H54 (cell line): ENCODE data around the gene MC1R.

Source experiments
- DNase-seq: peaks from one replicate; pipeline ENCODE4 v3.0.0; 2011; ENCODE audit warnings: low spot score, mixed read lengths; ENCODE audit not compliant: insufficient read length
- FAIRE-seq: peaks from 3 replicates; lab custom pipeline; 2011; peaks lifted over from hg19 to GRCh38; lab: Jason Lieb, UNC
- POLR2A ChIP-seq: IDR thresholded peaks from 2 replicates; pipeline ENCODE4 v1.6.1; 2011; ENCODE audit warnings: low read depth, mild to moderate bottlenecking, low read length

The MC1R gene

DNA sequence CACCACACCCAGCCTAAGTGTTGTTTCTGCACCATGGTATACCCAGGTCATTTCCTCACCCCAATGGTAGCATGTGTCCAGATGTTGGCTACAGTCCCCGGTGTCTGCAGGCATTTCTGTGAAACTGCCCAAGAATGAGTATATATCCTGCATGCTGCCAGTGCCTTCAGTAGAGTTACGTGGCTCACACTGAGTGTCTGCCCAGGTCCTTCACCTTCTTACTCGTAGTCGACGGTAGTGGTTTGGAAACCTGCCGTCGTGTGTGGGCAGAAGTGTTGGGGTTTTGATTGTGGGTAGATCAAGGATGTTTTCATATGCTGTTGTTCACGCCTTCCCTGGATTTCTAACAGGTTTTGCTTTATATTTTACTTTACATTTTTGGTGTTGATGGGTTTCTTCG is 28.5 kb upstream of the MC1R start:
- FAIRE-seq: no peak
- TF ChIP-seq POLR2A: no peak
- no peak for DNase-seq

DNA sequence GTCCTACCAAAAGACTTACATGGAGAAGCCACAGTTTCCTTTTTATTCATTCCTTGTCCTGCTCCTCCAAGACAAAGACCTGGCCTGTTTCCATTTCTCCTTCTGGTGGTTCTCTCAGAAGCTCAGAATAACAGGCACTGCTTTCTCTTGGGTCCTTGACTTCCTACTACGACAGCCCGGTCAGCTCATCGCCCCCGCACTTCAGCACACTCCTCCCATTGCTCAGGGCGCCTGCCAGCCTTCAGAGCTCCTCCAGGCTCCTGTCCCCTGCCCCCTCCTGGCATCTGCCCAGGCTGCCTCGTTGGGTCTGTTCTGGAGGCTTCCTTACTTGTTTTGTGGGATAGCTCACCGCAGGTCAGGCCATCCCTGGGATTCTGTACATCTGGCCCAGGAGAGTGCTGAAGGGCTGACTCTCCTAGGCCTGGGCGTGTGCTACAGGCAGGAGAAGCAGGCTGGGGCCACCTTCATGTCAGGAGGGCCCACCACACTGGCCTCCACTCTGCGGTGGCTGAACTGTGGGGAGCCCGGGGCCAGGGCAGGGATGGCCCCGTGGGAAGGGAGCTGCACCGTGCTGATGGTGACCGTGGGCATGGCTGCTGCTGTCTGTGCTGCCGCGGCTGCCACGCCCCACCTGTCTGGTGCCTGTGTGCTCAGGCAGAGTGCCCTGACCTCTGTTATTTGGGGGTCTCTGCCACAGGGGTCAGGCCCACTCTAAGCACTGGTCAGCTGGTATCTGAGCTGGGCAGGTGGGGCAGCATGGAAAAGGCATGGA is 27.6 kb upstream of the MC1R start:
- FAIRE-seq (no peak), DNase-seq (no peak)
- no peak for TF ChIP-seq POLR2A

DNA sequence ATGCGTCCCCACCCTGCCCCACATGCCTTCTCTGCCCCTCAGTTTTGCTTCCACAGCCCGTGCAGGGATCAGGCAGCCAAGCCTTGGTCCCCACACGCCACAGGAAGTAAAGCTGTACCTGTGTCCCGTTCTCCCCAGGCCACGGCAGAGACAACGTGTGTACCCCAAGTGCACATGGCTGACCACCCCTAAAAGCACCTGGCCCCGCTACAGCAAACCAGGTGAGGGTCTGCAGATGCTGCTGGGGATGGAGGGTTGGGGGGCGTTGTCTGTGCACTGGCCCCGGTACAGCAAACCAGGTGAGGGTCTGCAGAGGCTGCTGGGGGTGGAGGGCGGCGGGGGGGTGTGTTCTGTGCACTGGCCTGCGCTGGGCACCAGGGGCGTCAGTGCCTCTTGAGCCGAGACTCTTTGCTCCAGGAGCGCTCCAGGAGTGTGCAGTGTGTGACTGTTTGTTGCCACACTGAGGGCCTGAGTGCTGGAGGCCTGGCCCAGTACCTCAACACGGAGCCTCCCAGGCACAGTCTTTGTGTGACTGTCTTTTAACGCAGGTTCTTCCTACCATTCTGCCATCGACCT is 26.5 kb upstream of the MC1R start:
- FAIRE-seq: no peak
- DNase-seq: no peak
- TF ChIP-seq POLR2A: no peak

DNA sequence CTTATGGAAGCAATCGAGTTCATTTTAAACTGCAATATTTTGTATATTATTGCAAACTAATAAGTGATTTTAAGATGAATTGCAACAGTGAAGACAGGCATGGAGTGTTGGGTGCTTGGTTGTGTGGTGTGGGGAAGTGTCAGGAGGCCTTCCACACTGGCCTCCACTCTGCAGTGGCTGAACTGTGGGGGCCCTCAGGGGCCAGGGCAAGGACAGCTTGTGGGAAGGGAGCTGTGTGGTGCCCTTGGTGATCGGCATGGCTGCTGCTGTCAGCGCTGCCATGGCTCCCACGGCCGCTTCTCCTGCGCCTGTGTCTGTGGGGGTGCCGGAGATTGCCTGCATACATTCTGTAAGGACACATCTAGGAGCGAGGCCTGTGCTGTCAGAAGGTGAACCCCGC is 26.0 kb upstream of the MC1R start:
- FAIRE-seq: no peak
- TF ChIP-seq POLR2A: no peak
- no peak for DNase-seq

DNA sequence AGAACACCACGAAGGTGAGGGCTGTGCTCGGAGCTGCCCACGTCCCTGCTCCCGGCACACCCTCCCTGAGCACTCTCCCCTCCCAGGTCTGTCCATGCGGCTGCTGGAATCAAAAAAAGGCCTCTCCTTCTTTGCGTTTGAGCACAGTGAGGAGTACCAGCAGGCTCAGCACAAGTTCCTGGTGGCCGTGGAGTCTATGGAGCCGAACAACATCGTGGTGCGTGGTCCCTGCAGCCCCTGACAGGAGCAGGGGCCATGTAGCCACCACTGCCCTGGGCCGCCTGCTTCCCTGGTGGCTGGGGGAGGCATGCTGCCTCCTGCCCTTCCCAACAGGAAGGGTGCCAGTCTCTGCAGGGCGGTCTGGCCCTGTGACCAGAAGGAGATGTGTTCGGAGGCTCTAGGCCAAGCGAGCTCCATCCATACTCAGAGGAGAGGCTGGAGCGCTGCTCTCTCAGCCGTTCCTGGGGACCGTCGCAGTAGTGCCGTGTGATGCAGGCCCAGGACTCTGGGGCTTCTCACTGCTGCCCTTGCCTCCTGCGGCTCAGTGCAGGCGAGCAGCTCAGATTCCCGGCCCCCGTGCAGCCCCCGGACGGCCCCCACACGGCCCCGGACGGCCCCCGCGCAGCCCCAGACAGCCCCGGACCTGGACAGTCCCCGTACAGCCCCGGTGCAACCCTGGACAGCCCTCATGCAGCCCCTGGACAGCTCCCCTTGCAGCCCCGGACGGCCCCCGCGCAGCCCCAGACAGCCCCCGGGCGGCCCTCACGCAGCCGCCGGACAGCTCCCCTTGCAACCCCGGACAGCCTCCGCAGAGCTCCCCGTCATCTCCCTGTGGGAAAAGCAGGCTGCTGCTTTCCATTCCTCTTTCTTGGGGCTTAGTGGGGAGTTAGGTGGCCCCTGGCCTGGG is 24.8 kb upstream of the MC1R start:
- FAIRE-seq: no peak
- no peak for DNase-seq
- TF ChIP-seq POLR2A: no peak

DNA sequence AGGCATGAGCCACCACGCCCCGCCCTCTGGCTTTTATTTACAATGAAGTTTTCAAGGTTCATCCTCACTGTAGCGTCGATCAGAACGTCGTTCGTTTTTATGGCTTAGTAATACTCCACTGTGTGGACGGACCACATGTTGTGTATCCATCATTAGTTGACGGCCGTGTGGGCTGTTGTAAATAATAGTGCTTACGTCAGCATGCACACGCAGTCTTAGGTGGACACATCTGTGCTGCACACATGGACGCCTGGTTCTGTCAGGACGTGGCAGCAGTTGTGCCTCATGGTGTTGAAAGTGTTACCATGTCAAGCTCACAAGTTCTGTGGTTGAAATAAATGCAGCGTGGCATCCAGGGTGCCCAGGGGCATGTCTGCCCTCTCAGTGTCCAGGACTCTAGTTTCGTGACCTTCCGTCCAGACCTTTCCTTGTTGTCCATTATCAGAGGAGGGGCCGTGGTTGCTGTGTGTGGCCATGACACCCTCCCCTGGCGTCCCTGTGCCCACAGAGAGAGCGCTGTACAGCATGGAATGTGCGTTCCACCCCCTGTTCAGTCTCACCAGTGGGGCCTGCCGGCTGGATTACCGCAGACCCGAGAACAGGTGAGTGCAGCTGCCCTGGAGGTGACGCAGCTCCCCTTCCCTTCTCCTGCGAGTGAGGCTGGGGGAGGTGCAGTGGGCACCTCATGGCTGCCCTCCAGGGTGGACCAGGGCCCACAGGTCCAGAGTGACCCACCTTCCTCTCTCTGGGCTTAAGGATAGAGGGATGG is 23.0 kb upstream of the MC1R start:
- DNase-seq (no peak), FAIRE-seq (no peak)
- TF ChIP-seq POLR2A: no peak

DNA sequence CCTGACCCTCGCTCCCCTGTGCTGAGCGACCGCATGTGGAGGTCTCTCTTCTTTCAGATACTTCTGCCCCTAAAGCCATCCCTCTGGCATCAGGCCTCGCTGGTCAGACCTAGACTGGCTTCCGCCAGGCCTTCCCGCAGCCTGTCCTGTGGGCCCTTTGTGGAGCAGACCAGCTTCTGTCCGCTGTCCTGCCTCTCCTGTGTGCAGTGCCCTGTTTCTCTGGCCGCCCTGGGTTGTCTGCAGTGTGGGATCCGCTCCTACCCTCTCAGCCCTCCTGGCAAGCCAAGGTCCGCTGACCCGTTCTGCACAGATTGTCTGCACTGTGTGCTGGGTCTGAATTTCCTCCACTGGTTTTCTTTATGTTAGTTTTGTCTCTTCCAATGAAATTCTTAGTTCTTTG is 21.5 kb upstream of the MC1R start:
- DNase-seq (no peak), FAIRE-seq (no peak)
- TF ChIP-seq POLR2A: no peak

DNA sequence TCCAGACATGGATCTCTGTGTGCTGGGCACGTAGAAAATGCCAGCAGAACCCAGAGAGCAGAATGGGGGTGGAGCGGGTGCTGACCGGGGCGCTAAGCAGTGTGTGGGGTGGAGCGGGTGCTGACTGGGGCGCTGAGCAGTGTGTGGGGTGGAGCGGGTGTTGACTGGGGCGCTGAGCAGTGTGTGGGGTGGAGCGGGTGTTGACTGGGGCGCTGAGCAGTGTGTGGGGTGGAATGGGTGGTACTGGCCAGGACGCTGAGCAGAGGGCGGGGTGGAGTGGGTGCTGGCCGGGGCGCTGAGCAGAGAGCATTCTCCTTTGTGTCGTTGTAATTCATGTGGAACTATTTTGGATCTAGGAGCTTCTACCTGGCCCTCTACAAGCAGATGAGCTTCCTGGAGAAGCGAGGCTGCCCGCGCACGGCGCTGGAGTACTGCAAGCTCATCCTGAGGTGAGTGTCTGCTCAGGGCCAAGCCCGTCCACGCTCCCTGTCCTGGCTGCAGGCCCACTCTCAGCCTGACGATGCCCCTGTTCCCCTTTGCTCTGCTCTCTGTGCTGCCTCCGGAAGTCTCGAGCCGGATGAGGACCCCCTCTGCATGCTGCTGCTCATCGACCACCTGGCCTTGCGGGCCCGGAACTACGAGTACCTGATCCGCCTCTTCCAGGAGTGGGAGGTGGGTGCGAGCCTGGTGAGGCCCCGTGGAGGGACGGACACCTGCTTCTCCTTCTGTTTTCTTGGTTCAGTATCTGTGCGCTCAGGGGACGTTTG is 20.3 kb upstream of the MC1R start:
- DNase-seq (no peak), FAIRE-seq (no peak)
- TF ChIP-seq POLR2A: no peak

DNA sequence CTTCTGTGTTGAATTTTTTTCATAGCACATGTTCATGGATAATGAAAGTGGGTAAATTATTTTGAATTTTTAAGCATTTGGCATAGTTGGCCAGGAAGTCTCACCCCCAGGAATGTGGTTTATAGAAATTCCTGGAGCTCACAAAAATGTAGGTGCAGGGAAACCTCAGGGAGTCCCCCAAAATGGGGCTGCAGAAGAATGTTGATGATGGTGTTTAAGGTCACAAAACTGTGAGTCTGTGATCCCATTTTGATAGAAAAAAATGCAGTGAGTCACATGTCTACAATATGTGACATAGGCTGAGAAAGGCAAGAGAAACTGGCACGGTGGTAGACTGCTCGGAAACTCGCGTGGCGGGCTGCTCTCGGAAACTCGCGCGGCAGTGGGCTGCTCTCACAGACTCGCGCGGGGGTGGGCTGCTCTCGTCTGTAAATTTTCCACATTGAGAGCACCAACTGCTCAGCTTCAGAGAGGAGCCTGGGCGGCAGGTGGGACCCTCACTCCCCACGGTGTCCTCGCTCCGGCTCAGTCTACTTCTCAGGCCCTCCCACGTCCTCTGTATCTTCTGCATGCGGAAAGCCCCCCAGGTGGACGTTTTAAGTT is 18.7 kb upstream of the MC1R start:
- no peak for FAIRE-seq

DNA sequence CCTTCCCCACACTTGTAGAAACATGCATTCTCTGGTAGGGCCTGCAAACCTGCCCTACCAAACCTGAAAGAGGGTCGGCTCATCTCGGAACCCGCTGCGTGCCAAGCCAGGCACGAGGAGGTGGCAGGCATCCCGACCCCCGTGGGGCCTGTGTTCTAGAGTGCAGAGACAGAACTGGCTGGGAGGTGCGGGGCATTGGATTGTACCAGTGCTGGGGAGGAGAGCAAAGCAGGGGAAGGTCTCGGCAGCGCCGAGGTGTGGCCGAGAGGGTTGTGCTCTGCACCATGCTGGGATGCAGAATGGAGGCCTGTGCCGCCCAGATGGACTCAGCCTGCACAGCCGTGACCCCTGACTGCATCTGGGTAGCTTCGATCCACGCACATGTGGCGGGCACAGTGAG is 17.8 kb upstream of the MC1R start:
- FAIRE-seq (no peak), DNase-seq (no peak)
- no peak for TF ChIP-seq POLR2A

More for the DNA sequence above, 18.7 kb upstream of the MC1R start:
- no peak for TF ChIP-seq POLR2A
- no peak for DNase-seq

DNA sequence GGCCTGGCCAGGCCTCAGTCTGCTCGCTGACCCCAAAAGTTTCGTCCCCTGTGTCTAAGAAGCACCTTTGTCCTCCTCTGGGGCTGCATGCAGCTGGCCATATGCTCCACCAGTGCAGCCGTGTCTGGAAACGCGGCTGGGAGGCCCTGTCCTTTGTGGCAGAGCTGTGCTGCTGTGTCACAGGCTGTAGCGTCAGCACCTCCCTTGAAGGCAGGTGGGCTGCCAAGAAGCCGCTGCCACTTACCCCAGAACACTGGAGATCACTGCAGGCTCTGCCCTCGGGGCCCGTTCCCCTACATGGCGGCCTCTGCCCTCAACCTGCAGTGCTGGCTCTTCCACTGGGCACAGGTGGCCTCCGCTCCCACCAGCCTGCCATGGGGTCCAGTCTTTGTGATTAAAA is 15.7 kb upstream of the MC1R start:
- FAIRE-seq (no peak), DNase-seq (no peak)

DNA sequence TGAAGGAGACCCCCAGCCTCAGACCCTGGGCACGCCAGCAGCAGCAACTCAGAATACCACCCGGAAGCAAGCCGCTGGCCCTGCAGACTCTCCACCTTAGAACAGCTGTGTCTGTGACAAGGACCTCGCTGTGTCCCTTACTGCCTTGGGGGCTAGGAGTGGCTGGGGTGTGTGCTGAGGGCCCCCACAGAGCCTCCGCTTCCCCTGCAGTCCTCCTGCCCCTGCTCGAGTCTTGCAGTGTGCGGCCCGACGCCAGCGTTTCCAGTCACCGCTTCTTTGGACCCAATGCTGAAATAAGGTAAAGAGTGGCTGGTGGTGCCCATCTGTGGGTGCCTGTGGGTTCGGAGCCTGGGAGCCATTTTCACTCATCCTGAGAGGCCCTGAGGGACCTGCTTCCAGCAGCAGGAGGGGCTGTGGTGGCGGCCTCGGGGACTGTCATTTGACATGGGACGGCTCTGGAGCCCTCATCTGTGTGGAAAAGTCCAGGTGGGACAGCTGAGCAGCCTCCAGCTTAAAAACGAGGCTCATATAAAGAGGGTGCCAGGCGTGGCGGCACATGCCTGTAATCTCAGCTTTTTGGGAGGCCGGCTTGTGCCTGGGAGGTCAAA is 14.7 kb upstream of the MC1R start:
- no peak for TF ChIP-seq POLR2A
- DNase-seq (no peak), FAIRE-seq (no peak)

More for the DNA sequence above, 15.7 kb upstream of the MC1R start:
- TF ChIP-seq POLR2A: no peak
